KG1 (cell line): ENCODE results near the gene GRXCR1.
A peak's percentile ranks its signal among the peaks of the same experiment; 100 is the strongest.

ENCODE experiments used
- DNase-seq: peaks from one replicate; lab custom pipeline; 2025; lab: John Stamatoyannopoulos, UW

The GRXCR1 gene

GRCh38 chr4:42892413-42892812 is at the start of gene GRXCR1:
GRXCR1 (plus strand) TSS chr4:42892713; CDS start chr4:42893267, 554 bp downstream.
- no peak for DNase-seq

- DNase-seq, result no peak
Measured at GRCh38 chr4:42843694-42844093, 48.8 kb upstream of the GRXCR1 start.

- no peak for DNase-seq
Measured at GRCh38 chr4:42844422-42845070, 48.0 kb upstream of the GRXCR1 start.

GRCh38 chr4:42845586-42845985 is 46.9 kb upstream of the GRXCR1 start:
- DNase-seq, result no peak

- DNase-seq, result no peak
Measured at GRCh38 chr4:42855779-42856178, 36.7 kb upstream of the GRXCR1 start.

GRCh38 chr4:42865572-42866189 is 26.8 kb upstream of the GRXCR1 start:
- DNase-seq, result peak; percentile 39

GRCh38 chr4:42871261-42871660 is 21.3 kb upstream of the GRXCR1 start:
- DNase-seq, result no peak

- DNase-seq, result no peak
Measured at GRCh38 chr4:42871671-42872290, 20.7 kb upstream of the GRXCR1 start.

- DNase-seq, result no peak
Measured at GRCh38 chr4:42878863-42879262, 13.7 kb upstream of the GRXCR1 start.

GRCh38 chr4:42881253-42881652 is 11.3 kb upstream of the GRXCR1 start:
- DNase-seq, result no peak

- no peak for DNase-seq
Measured at GRCh38 chr4:42891644-42892043, 869 bp upstream of the GRXCR1 start.

- no peak for DNase-seq
Measured at GRCh38 chr4:42895452-42895851, 2.9 kb downstream of the GRXCR1 start.

GRCh38 chr4:42904986-42905385 is 12.5 kb downstream of the GRXCR1 start:
- no peak for DNase-seq

GRCh38 chr4:42905591-42905990 is 13.1 kb downstream of the GRXCR1 start:
- no peak for DNase-seq

GRCh38 chr4:42906341-42906740 is 13.8 kb downstream of the GRXCR1 start:
- DNase-seq, result no peak

GRCh38 chr4:42906891-42907759 is 14.6 kb downstream of the GRXCR1 start:
- DNase-seq, result no peak

- DNase-seq, result no peak
Measured at GRCh38 chr4:42910459-42910858, 17.9 kb downstream of the GRXCR1 start.

- no peak for DNase-seq
Measured at GRCh38 chr4:42914937-42915336, 22.4 kb downstream of the GRXCR1 start.

GRCh38 chr4:42915484-42915883 is 23.0 kb downstream of the GRXCR1 start:
- DNase-seq, result no peak

- DNase-seq, result no peak
Measured at GRCh38 chr4:42917296-42917695, 24.8 kb downstream of the GRXCR1 start.

- no peak for DNase-seq
Measured at GRCh38 chr4:42923431-42923830, 30.9 kb downstream of the GRXCR1 start.

- DNase-seq, result no peak
Measured at GRCh38 chr4:42925921-42926320, 33.4 kb downstream of the GRXCR1 start.

GRCh38 chr4:42927946-42928345 is 35.4 kb downstream of the GRXCR1 start:
- no peak for DNase-seq
